IMR-90 (cell line): ENCODE results near the gene ATM. TPM values are rescaled to one million over a fixed set of nuclear protein-coding genes. Genes with fewer than 3 reads are reported as not detected.

Source experiments
- ATAC-seq: fragments of 200-7000 bp; cut with Tn5 transposase; 2 replicates; pipeline ENCODE4 v1.9.1; 2020; ENCODE audit warnings: low read depth, mild to moderate bottlenecking, moderate library complexity
- BruUV-seq: library from RNA; stranded (reverse); fragments of 400-500 nt; replicated peaks from 2 replicates; lab custom pipeline; 2021; lab: Mats Ljungman, UMichigan
- CTCF ChIA-PET: fragments of 300-600 bp; formaldehyde crosslinking; extraction: SDS; loops from one replicate; lab custom pipeline; 2021; ENCODE audit warnings: antibody characterized with exemption; lab: Yijun Ruan, JAX
- POLR2A ChIA-PET: fragments of 300-600 bp; sonication (Branson Sonifier 250); formaldehyde crosslinking; loops from one replicate; lab custom pipeline; 2022; ENCODE audit warnings: antibody characterized with exemption; ENCODE audit not compliant: unreplicated experiment; lab: Charles Lee
- DNase-seq: peaks from one replicate; pipeline ENCODE4 v3.0.0; 2013
- H2AFZ ChIP-seq: replicated peaks from 2 replicates; pipeline ENCODE3; 2013; ENCODE audit warnings: low read length, mild to moderate bottlenecking; ENCODE audit not compliant: poor library complexity
- H2AK5ac ChIP-seq: 2 replicates; pipeline ENCODE4 v1.6.1; 2013; ENCODE audit warnings: low read depth, low read length, inconsistent platforms
- H2AK9ac ChIP-seq: replicated peaks from 2 replicates; pipeline ENCODE3; 2013; ENCODE audit warnings: mild to moderate bottlenecking, low read depth, low read length, moderate library complexity; ENCODE audit not compliant: poor library complexity
- H2BK120ac ChIP-seq: 2 replicates; pipeline ENCODE4 v1.6.1; 2013; ENCODE audit warnings: low read depth, low read length, inconsistent platforms
- H2BK15ac ChIP-seq: 3 replicates; pipeline ENCODE4 v1.6.1; 2013; ENCODE audit warnings: low read depth, low read length, inconsistent platforms
- H2BK20ac ChIP-seq: 2 replicates; pipeline ENCODE4 v1.6.1; 2013; ENCODE audit warnings: low read depth, mild to moderate bottlenecking, inconsistent platforms, low read length, moderate library complexity
- H2BK5ac ChIP-seq: 2 replicates; pipeline ENCODE4 v1.6.1; 2013; ENCODE audit warnings: mild to moderate bottlenecking, low read depth, low read length, inconsistent platforms; ENCODE audit not compliant: poor library complexity, severe bottlenecking
- H3K14ac ChIP-seq: replicated peaks from 2 replicates; pipeline ENCODE4 v1.6.1; 2013; ENCODE audit warnings: low read depth, low read length, inconsistent platforms
- H3K18ac ChIP-seq: 2 replicates; pipeline ENCODE4 v1.6.1; 2013; ENCODE audit warnings: low read depth, low read length, control low read depth
- H3K23ac ChIP-seq: 2 replicates; pipeline ENCODE4 v1.6.1; 2013; ENCODE audit warnings: low read depth, low read length, inconsistent platforms
- H3K27ac ChIP-seq: 2 replicates; pipeline ENCODE4 v1.5.1; 2013; ENCODE audit warnings: mild to moderate bottlenecking, control low read depth, low read length; ENCODE audit not compliant: insufficient read depth
- H3K27me3 ChIP-seq: 2 replicates; pipeline ENCODE4 v1.6.1; 2013; ENCODE audit warnings: low read length; ENCODE audit not compliant: control insufficient read depth, insufficient read depth
- H3K36me3 ChIP-seq: 2 replicates; pipeline ENCODE4 v1.6.1; 2013; ENCODE audit warnings: low read length, mixed read lengths; ENCODE audit not compliant: control insufficient read depth, insufficient read depth
- H3K4ac ChIP-seq: 2 replicates; pipeline ENCODE4 v1.6.1; 2013; ENCODE audit warnings: low read depth, low read length, inconsistent platforms
- H3K4me1 ChIP-seq: 2 replicates; pipeline ENCODE4 v1.6.1; 2013; ENCODE audit warnings: low read length, mixed read lengths; ENCODE audit not compliant: control insufficient read depth, insufficient read depth
- H3K4me2 ChIP-seq: 2 replicates; pipeline ENCODE4 v1.6.1; 2013; ENCODE audit warnings: low read depth, mild to moderate bottlenecking, control low read depth, low read length, moderate library complexity
- H3K4me3 ChIP-seq: 2 replicates; pipeline ENCODE4 v1.5.1; 2013; ENCODE audit warnings: low read depth, mild to moderate bottlenecking, control low read depth, low read length, moderate library complexity; ENCODE audit not compliant: insufficient read depth
- H3K56ac ChIP-seq: 2 replicates; pipeline ENCODE4 v1.6.1; 2013; ENCODE audit warnings: low read length, inconsistent platforms; ENCODE audit not compliant: insufficient read depth; ENCODE audit errors: extremely low read depth
- H3K79me1 ChIP-seq, 2 experiments: 2 replicates each; pipeline ENCODE4 v1.6.1; 2013; ENCODE audit warnings: low read length in 2 of 2, inconsistent platforms in 1 of 2, low read depth in 1 of 2
- H3K9ac ChIP-seq: 2 replicates; pipeline ENCODE4 v1.6.1; 2013; ENCODE audit warnings: low read depth, low read length, control low read depth
- H3K9me1 ChIP-seq: 2 replicates; pipeline ENCODE4 v1.6.1; 2013; ENCODE audit warnings: low read length, inconsistent platforms; ENCODE audit not compliant: insufficient read depth
- H3K9me3 ChIP-seq: 2 replicates; pipeline ENCODE4 v1.6.1; 2013; ENCODE audit warnings: low read length; ENCODE audit not compliant: control insufficient read depth, insufficient read depth
- H4K20me1 ChIP-seq: 2 replicates; pipeline ENCODE4 v1.6.1; 2013; ENCODE audit warnings: low read length, inconsistent platforms; ENCODE audit not compliant: insufficient read depth
- H4K5ac ChIP-seq: 2 replicates; pipeline ENCODE4 v1.6.1; 2013; ENCODE audit warnings: mild to moderate bottlenecking, low read depth, low read length, control low read depth
- H4K8ac ChIP-seq, 2 experiments: 2 replicates each; pipeline ENCODE4 v1.6.1; 2013; ENCODE audit warnings: low read depth in 2 of 2, low read length in 2 of 2, control low read depth in 1 of 2, inconsistent platforms in 1 of 2
- H4K91ac ChIP-seq: 2 replicates; pipeline ENCODE4 v1.6.1; 2013; ENCODE audit warnings: low read depth, low read length, inconsistent platforms; ENCODE audit not compliant: insufficient read depth
- MAFK ChIP-seq: IDR thresholded peaks from 2 replicates; pipeline ENCODE4 v1.6.1; 2012; ENCODE audit warnings: low read depth, low read length, improper control_type of control experiment
- SMC3 ChIP-seq: fragments of 150-350 bp; IDR thresholded peaks from 2 replicates; pipeline ENCODE4 v1.6.1; 2016; ENCODE audit warnings: low read depth, mild to moderate bottlenecking, antibody characterized with exemption, low read length, moderate library complexity
- WGBS, 2 experiments: methylation state at CpG; one replicate each; pipeline versions ENCODE4 v1.1.5 to v1.1.7; 2013; ENCODE audit warnings: missing lambda C conversion rate in 2 of 2; ENCODE audit not compliant: insufficient read length in 1 of 2; ENCODE audit errors: extremely low coverage in 2 of 2; 5-methylcytosine and 5-hydroxymethylcytosine counted together
- dilution Hi-C: fragments of 300-500 bp; cut with HindIII; formaldehyde crosslinking; loops from one replicate; pipeline ENCODE4 v1.14.3; 2018; ENCODE audit warnings: low sequenced_read_pairs; ENCODE audit not compliant: unreplicated experiment
- in situ Hi-C: fragments of 300-500 bp; cut with MboI; formaldehyde crosslinking; loops from 3 replicates; pipeline ENCODE4 v1.14.3; 2019; ENCODE audit warnings: low sequenced_read_pairs, inconsistent platforms, mixed read lengths
- intact Hi-C: fragments of 100-400 bp; cut with micrococcal nuclease; formaldehyde crosslinking; loops from 2 replicates; pipeline ENCODE4 v1.10.0; 2022
- polyA plus RNA-seq, 3 experiments: library from polyadenylated mRNA; depleted of rRNA; stranded (reverse); fragments of >200 nt; gene quantifications; 2 replicates each; pipeline ENCODE4 v1.2.3, GENCODE V29; 2012; ENCODE audit warnings: low replicate concordance in 1 of 3
- total RNA-seq: library from RNA; depleted of rRNA; stranded (reverse); fragments of >200 nt; gene quantifications from 2 replicates; pipeline ENCODE4 v1.2.3, GENCODE V29; 2012
- TF ChIP-seq, protein P1 (sequence below): fragments of 150-350 bp; IDR thresholded peaks from 2 replicates; pipeline ENCODE4 v1.6.1; 2016; ENCODE audit warnings: low read depth, mild to moderate bottlenecking, low read length, moderate library complexity, borderline replicate concordance

The ATM gene
- total and polyA plus RNA-seq, 2 of the 4 experiments (the other 2 are of a cell fraction) = 18.1 to 30.6 TPM

DNA sequence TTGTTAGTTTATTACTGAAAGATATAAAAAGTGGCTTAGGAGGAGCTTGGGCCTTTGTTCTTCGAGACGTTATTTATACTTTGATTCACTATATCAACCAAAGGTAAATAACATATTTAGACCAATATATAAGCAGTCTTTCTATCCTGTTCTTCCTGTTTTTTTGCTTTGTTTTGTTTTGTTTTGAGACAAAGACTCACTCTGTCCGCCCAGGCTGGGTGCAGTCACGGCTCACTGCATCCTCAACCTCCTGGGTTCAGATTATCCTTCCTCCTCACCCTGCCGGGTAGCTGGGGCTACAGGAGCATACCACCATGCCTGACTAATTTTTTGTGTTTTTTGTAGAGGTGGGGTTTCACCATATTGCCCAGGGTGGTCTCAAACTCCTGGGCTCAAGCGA is 66.8 kb downstream of the ATM start:
- Histone ChIP-seq H3K9me1 (no peaks in the 10 kb centered on the region), H2AK9ac (no peak overlapping the region), H4K91ac (no peak overlapping the region), H2BK120ac (no peak overlapping the region), H2BK20ac (no peak overlapping the region), H2AFZ (no peak overlapping the region), H3K27me3 (no peaks in the 10 kb centered on the region), H3K36me3 (peaks cover 18% of the 10 kb centered on the region), H4K8ac (no peak overlapping the region), H3K56ac (no peak overlapping the region), H3K4me1 (no peaks in the 10 kb centered on the region), H3K79me1 (no peaks in the 10 kb centered on the region), H3K18ac (no peak overlapping the region), H3K27ac (no peak overlapping the region), H3K9me3 (no peaks in the 10 kb centered on the region), H3K4ac (no peak overlapping the region), H4K5ac (no peak overlapping the region), H2AK5ac (no peak overlapping the region), H3K14ac (no peak overlapping the region), H3K23ac (no peak overlapping the region), H4K20me1 (no peaks in the 10 kb centered on the region), H3K4me2 (no peak overlapping the region), H2BK5ac (no peak overlapping the region), H3K4me3 (no peak overlapping the region), H2BK15ac (no peak overlapping the region), H3K9ac (no peak overlapping the region)
- ChIA-PET CTCF (interaction anchor here (0.6 kb wide), 1 partner anchor 258 kb away, joined by 3 read pairs; no protein-coding TSS in a partner anchor), POLR2A (no interaction called here)
- intact Hi-C loops (loop anchor here (5.0 kb wide), 1 partner anchor 52 kb away; no protein-coding TSS in a partner anchor), in situ Hi-C loops (no loop called here), dilution Hi-C loops (no loop called here)
- TF ChIP-seq, protein P1, sequence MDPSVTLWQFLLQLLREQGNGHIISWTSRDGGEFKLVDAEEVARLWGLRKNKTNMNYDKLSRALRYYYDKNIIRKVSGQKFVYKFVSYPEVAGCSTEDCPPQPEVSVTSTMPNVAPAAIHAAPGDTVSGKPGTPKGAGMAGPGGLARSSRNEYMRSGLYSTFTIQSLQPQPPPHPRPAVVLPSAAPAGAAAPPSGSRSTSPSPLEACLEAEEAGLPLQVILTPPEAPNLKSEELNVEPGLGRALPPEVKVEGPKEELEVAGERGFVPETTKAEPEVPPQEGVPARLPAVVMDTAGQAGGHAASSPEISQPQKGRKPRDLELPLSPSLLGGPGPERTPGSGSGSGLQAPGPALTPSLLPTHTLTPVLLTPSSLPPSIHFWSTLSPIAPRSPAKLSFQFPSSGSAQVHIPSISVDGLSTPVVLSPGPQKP = no peak
- TF ChIP-seq MAFK = no peak
- no peak for TF ChIP-seq SMC3
- no CpG with 5 or more reads among the region's 6 CpGs for WGBS, 2 experiments
- no TSS peak for BruUV-seq
- no peak for DNase-seq
- ATAC-seq = no peak
